GM23338 (cell line): ENCODE measurements around the gene FARP1.

Source experiments
- CTCF ChIP-seq, 2 experiments: fragments of 200-600 bp in 1 of 2; sonication (generic) in 1 of 2; conservative IDR thresholded peaks; 2 replicates each; pipeline versions ENCODE4 v1.5.1 to v1.6.1; 2016 to 2017; ENCODE audit warnings: antibody characterized with exemption in 2 of 2, low read depth in 2 of 2, mild to moderate bottlenecking in 2 of 2, moderate library complexity in 1 of 2
- EZH2 ChIP-seq: fragments of 200-600 bp; sonication (generic); IDR thresholded peaks from one replicate; pipeline ENCODE4 v1.8.0; 2017; ENCODE audit warnings: antibody characterized with exemption, mild to moderate bottlenecking, low read depth; ENCODE audit not compliant: unreplicated experiment
- POLR2AphosphoS5 ChIP-seq: IDR thresholded peaks from 2 replicates; pipeline ENCODE4 v1.6.1; 2016; ENCODE audit warnings: antibody characterized with exemption, low read depth

DNA sequence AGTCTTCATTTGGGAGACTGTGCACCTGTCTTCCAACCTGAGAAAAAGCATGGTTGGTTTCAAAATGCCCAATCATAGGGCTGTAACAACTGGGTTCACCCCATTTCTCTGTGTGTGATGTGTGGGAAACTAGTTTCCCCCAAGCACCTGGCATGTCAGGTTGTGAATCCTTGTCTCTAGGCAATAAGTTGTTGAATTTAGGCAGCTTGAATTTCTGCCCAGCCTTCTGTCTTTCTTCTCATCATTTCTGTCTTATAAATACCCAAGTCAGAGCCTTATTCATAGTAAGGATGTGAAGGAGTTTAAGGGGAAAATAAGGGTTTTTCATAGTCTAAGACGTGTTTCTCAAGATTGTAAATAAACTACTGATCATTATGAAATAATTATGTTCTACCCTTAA lies 204.9 kb downstream of the FARP1 start:
- TF ChIP-seq CTCF (conservative IDR thresholded peaks at IDR 0.05; ENCODE audit: low read depth in 2 of 2) (no peak), POLR2AphosphoS5 (no peak), EZH2 (no peak)
